SK-N-SH (cell line): ENCODE measurements around the gene CALHM1.

Experiments
- CHD2 ChIP-seq: fragments of 150-350 bp; IDR thresholded peaks from 2 replicates; pipeline ENCODE4 v1.6.1; 2018; ENCODE audit warnings: low read length; ENCODE audit not compliant: partially characterized antibody
- CTCF ChIP-seq: fragments of 200-600 bp; sonication (generic); IDR thresholded peaks from 2 replicates; pipeline ENCODE4 v1.6.1; 2017; ENCODE audit warnings: antibody characterized with exemption, mild to moderate bottlenecking, moderate library complexity
- GABPA ChIP-seq: IDR thresholded peaks from 2 replicates; pipeline ENCODE4 v1.4.0; 2012; ENCODE audit warnings: low read depth, mild to moderate bottlenecking
- GATA2 ChIP-seq: sonication (generic); formaldehyde crosslinking; IDR thresholded peaks from 2 replicates; pipeline ENCODE4 v1.5.0; 2020; ENCODE audit warnings: mild to moderate bottlenecking, missing genetic modification reagents
- JUND ChIP-seq: IDR thresholded peaks from 2 replicates; pipeline ENCODE4 v1.4.0; 2012
- MAX ChIP-seq: IDR thresholded peaks from 2 replicates; pipeline ENCODE4 v1.4.0; 2012; ENCODE audit warnings: low read depth
- POLR2AphosphoS5 ChIP-seq: IDR thresholded peaks from 2 replicates; pipeline ENCODE4 v1.6.1; 2012; ENCODE audit warnings: low read depth, low read length
- RCOR1 ChIP-seq: fragments of 150-350 bp; IDR thresholded peaks from 2 replicates; pipeline ENCODE4 v1.6.1; 2017; ENCODE audit warnings: antibody characterized with exemption, low read length
- TEAD4 ChIP-seq: IDR thresholded peaks from 2 replicates; pipeline ENCODE4 v1.4.0; 2012; ENCODE audit warnings: mild to moderate bottlenecking, borderline replicate concordance; ENCODE audit not compliant: insufficient read depth
- USF2 ChIP-seq: fragments of 150-350 bp; IDR thresholded peaks from 2 replicates; pipeline ENCODE4 v1.6.1; 2017; ENCODE audit warnings: antibody characterized with exemption, low read length, low read depth, borderline replicate concordance
- YY1 ChIP-seq: IDR thresholded peaks from 2 replicates; pipeline ENCODE4 v1.4.0; 2012; ENCODE audit warnings: low read depth, mild to moderate bottlenecking

GRCh38 chr10:103451831-103452505 is 6.7 kb downstream of the CALHM1 start, which contains the start of gene CALHM2:
- TF ChIP-seq GABPA (no peak), TEAD4 (no peak), YY1 (no peak), CTCF (no peak), POLR2AphosphoS5 (no peak), JUND (no peak), CHD2 (no peak), GATA2 (CRISPR knock-in tag) (no peak), MAX (no peak), USF2 (no peak), RCOR1 (no peak)
